Measurements from ENCODE around the gene EDN2.

The EDN2 gene

GRCh38 chr1:41456847-41457540 lies 27.5 kb downstream of the EDN2 start:
- no peak overlapping the region for H3K4me3 ChIP-seq (ENCODE audit: low read depth, low read length)
- TF ChIP-seq CTCF (IDR thresholded peaks at IDR 0.05; ENCODE audit: low read depth, low read length, missing control alignments): no peak
- DNase-seq (ENCODE audit: low read depth): no peak

- no peak overlapping the region for H3K4me3 ChIP-seq (ENCODE audit: low read depth, low read length)
- no peak for TF ChIP-seq CTCF (IDR thresholded peaks at IDR 0.05; ENCODE audit: low read depth, low read length, missing control alignments)
- DNase-seq (ENCODE audit: low read depth): no peak
These were observed 28.8 kb downstream of the EDN2 start for GRCh38 chr1:41455479-41456332.

GRCh38 chr1:41454406-41454805 lies 30.1 kb downstream of the EDN2 start:
- no peak for TF ChIP-seq CTCF (IDR thresholded peaks at IDR 0.05; ENCODE audit: low read depth, low read length, missing control alignments)
- H3K4me3 ChIP-seq (ENCODE audit: low read depth, low read length): no peak overlapping the region
- DNase-seq (ENCODE audit: low read depth): no peak

GRCh38 chr1:41452704-41453290 lies 31.7 kb downstream of the EDN2 start:
- DNase-seq (ENCODE audit: low read depth): no peak
- no peak overlapping the region for H3K4me3 ChIP-seq (ENCODE audit: low read depth, low read length)
- no peak for TF ChIP-seq CTCF (IDR thresholded peaks at IDR 0.05; ENCODE audit: low read depth, low read length, missing control alignments)

GRCh38 chr1:41450747-41451285 lies 33.7 kb downstream of the EDN2 start:
- H3K4me3 ChIP-seq (ENCODE audit: low read depth, low read length): no peak overlapping the region
- DNase-seq (ENCODE audit: low read depth): no peak
- no peak for TF ChIP-seq CTCF (IDR thresholded peaks at IDR 0.05; ENCODE audit: low read depth, low read length, missing control alignments)

- no peak overlapping the region for H3K4me3 ChIP-seq (ENCODE audit: low read depth, low read length)
- no peak for TF ChIP-seq CTCF (IDR thresholded peaks at IDR 0.05; ENCODE audit: low read depth, low read length, missing control alignments)
- DNase-seq (ENCODE audit: low read depth): no peak
These were observed 35.1 kb downstream of the EDN2 start for GRCh38 chr1:41449326-41449921.
